ENCODE data around the gene HP1BP3.

Gene HP1BP3

GRCh38 chr1:20712215-20712577, 74.9 kb downstream of the HP1BP3 start:
- in situ Hi-C loops (cut with MboI; ENCODE audit: low sequenced_read_pairs), result no loop called here

GRCh38 chr1:20711285-20712214, 75.6 kb downstream of the HP1BP3 start:
- in situ Hi-C loops (cut with MboI; ENCODE audit: low sequenced_read_pairs), result no loop called here

DNA sequence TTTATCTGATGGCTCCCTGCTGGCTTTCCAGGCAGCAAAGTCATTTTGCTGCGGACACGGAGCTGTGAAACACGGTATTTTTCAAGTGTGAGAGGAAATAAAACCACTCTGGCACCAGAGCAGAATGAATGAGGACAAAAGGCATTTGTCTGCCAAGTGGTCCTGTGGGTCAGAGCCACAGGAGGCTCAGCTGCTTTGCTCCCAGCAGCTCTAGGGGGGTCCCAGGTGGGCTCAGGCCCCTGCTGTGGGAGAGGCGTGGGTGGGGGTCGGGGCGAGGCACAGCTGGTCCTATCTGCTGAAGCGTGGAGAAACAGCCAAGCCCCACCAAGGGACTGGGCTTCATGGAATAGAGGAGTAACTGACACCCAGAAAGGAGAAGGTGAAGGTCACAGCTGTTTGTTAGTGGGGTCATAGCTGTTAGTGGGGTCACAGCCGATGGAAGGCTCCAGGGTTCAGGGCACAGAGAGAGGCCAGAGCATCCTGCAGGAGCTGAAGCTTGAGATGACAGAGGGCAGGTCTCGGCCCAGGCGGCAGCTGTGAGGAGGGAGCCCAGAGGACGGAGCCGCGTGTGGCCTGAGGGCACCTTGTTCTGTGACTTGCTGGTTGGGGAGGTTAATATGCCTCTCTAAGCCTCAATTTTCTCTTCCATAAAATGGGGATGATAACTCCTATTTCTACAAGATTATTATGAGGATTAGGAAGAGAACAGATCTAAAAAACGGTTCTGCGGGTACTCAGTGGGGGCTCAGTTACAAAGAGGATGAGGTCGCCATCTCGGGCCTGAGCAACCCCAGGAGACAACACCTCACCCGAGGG, 76.4 kb downstream of the HP1BP3 start:
- in situ Hi-C loops (cut with MboI; ENCODE audit: low sequenced_read_pairs), result no loop called here

GRCh38 chr1:20709868-20710267, 77.2 kb downstream of the HP1BP3 start:
- in situ Hi-C loops (cut with MboI; ENCODE audit: low sequenced_read_pairs), result no loop called here

DNA sequence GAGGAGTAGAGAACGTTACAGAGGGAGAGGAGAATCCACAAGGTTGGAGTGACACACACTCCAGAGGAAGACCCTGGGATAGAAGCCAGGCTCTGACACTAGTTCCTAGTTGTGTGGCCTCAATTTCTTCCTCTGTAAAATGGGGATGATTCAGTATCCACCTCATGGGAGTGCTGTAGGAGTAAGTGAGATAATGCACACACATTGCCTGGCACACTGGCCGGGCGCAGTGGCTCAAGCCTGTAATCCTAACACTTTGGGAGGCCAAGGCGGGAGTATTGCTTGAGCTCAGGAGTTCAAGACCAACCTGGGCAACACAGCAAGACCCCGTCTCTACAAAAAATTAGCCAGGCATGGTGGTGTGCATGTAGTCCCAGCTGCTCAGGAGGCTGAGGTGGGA, 78.2 kb downstream of the HP1BP3 start:
- in situ Hi-C loops (cut with MboI; ENCODE audit: low sequenced_read_pairs), result no loop called here

DNA sequence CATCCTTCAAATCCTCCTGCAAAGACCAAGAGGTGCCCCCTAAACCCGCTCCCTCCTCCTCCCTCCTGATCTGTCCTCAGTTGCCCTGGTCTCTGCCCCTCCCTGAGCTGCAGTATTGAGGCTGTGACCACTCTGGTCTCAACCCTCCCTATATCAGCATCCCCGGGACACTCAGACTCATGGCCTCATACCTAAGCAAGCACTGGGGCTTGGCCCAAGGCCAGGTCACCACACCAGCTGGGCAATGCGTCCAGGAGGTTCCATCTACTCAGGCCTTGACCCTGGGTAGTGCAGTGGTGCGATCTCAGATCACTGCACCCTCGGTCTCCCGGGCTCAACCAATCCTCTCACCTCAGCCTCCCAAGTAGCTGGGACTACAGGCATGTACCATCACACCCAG, 79.0 kb downstream of the HP1BP3 start:
- in situ Hi-C loops (cut with MboI; ENCODE audit: low sequenced_read_pairs), result no loop called here

GRCh38 chr1:20706841-20707240, 80.3 kb downstream of the HP1BP3 start:
- in situ Hi-C loops (cut with MboI; ENCODE audit: low sequenced_read_pairs), result no loop called here

DNA sequence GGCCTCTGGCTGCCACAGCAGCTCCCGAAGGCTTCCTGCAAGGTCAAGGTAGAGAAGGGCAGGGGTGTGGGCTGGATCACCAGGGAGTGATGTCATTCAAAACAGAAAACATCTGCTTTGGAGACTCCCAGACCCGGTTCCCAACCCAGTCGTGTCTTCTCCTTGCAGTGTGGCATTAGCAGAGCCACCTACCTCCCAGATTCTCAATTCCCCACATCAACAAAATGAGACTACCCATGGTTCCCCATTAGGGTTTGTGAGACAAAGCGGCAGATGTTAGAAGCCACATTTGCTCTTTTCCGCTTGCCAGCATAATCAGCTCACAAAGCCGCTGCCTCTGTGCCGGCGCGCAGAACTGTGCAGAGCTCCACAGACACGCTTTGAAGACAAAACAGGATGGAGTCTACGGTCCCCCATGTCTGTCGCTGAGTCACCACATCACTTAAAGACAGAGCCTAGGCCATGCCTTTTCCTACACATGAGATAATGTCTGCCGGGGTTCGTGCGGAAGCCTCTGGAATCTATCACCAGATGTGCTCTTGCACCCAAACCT, 81.8 kb downstream of the HP1BP3 start:
- in situ Hi-C loops (cut with MboI; ENCODE audit: low sequenced_read_pairs), result no loop called here

DNA sequence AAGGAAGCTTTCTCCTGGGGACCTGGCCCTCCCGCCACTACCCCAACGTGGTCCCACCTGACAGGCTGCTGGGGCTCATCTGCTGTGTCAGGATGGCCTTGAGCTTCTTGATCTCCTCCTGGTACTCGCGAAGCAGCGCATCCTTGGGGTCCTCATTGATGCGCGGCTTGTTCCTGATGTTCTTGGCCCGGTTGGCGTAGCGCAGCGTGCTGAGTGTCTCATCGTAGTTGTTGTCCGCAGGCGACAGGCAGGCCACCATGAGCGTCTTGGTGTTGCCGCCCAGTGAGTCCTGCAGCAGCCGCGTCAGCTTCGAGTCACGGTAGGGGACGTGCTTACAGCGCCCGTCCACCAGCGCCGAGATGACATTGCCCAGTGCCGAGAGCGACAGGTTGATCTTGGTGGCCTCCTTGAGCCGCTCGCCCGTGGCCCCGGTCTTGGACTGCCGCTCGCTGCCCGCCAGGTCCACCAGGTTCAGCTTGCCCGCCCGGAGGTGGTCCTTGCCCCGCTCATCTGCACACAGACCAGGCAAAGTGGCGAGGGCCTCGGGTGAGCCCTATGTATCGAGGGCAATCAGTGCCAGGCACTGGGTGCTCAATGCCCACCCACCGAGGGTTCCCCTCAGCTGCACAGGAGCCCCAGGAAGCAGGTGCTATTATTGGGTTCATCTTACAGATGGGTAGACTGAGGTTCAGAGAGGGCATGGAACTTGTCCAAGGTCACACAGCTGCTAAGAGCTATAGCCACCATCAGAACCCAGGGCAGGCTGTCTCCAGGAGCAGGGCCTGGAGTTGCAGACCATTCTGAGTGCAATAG, 82.5 kb downstream of the HP1BP3 start:
- in situ Hi-C loops (cut with MboI; ENCODE audit: low sequenced_read_pairs), result no loop called here

GRCh38 chr1:20703124-20703756, 83.9 kb downstream of the HP1BP3 start:
- in situ Hi-C loops (cut with MboI; ENCODE audit: low sequenced_read_pairs), result no loop called here

DNA sequence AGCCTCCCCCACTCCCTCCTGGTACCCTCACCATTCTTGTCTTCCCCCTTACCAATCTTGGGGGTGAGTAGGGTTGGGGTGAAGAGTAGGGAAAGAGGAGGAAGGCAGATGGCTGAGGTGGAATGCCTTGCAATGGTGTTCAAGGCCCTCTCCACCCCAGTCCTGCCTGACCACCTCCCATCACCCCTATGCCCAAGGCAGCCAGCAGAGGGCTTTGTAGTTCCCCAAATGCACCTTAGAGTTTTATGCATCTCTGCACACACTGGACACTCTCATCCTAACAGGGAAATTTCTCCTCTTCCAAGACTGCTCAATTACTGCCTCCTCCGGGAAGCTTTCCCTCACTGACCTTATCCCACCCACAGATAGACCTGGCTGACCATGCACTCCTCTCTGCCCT, 84.7 kb downstream of the HP1BP3 start:
- in situ Hi-C loops (cut with MboI; ENCODE audit: low sequenced_read_pairs), result no loop called here

DNA sequence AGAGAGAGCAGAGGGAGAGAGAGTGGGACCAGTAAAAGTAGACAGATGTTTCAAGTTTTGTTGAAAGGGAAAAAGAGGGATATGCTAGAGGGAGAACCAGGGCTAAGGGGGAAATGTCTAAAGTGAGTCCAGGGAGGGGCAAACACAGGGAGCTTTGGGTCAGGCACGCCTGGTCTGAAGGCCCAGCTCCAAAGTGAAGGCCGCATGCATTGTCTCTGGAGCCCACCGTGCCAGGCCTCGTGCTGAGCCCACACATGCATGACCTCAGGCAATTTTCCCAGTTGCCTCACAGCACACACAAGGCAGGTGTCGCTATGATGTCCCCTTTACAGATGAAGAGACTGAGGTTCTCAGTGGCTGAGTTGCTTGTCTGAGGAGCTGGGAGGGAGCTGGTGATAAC, 85.3 kb downstream of the HP1BP3 start:
- in situ Hi-C loops (cut with MboI; ENCODE audit: low sequenced_read_pairs), result no loop called here

DNA sequence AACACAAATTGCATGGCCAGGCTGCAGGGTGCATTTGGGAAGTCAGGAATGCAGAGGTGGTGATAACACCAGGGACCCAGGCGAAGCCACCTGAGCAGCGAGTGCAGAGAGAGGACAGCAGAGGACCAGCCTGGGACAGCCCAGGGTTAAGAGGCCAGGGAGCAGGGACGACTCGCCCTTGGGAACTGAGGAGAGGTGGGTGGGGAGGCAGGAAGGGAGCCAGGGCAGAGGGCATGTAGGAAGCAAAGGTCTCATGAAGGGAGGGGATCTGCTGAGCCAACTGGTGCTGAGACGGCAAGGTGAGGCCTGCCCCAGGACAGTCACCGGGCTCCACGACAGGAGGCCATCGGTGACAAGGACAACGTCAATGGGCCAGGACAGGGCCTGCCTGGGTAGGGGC, 85.7 kb downstream of the HP1BP3 start:
- in situ Hi-C loops (cut with MboI; ENCODE audit: low sequenced_read_pairs), result no loop called here

DNA sequence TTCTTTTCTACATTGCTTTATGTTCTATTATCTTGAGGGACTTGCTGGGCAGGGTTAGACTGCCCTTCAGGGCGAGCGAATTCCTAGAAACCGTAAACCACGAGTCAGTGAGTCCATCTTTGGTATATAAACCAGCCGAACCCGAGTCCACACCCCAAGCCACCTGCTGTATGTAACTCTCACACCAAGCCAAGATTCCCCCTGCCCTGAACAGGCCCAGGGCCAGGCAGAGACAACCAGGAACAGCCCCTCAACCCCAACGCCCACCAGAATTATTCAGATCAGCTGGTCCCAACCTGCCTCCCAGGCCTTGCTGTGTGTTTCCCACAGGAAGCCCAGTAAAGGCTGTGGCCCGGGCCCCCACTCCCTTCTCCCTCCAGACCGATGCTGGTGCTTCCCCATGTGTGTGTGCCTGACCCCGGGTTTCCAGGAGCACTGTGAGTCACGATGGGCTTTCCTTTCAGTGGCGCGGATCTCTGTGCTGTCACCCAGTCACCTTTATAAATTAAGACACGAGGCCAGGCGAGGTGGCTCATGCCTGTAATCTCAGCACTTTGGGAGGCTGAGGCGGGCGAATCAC, 86.4 kb downstream of the HP1BP3 start:
- in situ Hi-C loops (cut with MboI; ENCODE audit: low sequenced_read_pairs), result no loop called here

GRCh38 chr1:20699558-20699957, 87.5 kb downstream of the HP1BP3 start:
- in situ Hi-C loops (cut with MboI; ENCODE audit: low sequenced_read_pairs), result no loop called here

DNA sequence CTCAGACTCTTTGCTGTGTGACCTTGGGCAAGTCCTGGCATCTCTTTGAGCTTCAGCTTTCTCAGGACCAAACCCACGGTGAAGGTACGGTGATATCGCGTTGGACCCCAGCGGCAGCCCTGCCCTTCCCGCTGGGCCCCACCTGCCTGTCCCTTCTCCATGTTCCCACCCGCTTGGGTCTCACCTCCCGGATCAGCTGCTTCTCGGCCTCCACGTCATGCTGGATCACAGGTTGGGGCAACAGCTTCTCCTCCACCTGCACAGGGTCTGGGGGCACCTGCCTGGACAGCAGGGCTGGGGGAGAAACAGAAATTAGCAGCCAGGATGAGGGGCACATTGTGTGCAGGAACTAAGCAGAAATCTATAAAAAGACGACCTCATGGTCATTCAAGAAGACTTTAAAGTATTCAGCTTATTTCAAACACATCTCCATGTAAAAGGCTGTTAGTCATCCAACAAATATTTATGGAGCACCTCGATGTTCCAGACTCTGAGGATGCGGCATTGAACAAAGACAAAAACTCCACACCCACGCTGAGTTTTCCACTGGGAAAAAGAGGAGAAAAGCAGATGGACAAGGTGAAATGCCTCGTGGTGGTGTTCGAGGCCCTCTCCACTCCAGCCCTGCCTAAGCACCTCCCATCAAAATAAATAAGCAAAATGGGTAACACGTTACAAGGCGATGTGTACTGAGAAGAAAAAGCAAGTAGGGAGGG, 88.8 kb downstream of the HP1BP3 start:
- in situ Hi-C loops (cut with MboI; ENCODE audit: low sequenced_read_pairs), result no loop called here

DNA sequence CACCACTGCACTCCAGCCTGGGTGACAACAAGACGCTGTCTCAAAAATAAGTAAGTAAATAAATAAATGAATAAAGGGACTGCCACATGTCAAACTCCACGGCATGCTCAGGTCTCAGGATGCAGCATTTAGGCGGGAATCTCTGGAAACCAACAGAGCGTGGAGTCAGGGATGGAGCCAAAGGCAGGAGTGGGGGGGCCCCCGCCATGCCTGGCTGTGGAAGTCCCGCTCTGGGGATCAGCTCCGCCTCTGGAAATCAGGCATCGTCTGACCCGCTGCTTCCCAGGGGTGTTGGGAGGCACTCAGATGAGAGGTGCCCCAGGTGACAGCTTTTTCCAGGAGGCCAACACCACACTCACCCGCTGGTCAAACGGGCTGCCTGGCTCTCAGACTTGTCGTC, 89.5 kb downstream of the HP1BP3 start:
- in situ Hi-C loops (cut with MboI; ENCODE audit: low sequenced_read_pairs), result no loop called here

- in situ Hi-C loops (cut with MboI; ENCODE audit: low sequenced_read_pairs), result no loop called here
These were observed 90.4 kb downstream of the HP1BP3 start for GRCh38 chr1:20696397-20697333.

All from HL-60/S4 treated with retinoic acid at 250 ng/mL for 4 days and 3 days (cell line).